Nephron (organoid): ENCODE data around the gene ZBTB44.

ENCODE experiments used
- H3K27ac Mint-ChIP-seq, 3 experiments: 2 replicates each; pipeline ENCODE4 v1.8.0; 2020; ENCODE audit warnings: mixed read lengths in 3 of 3, mild to moderate bottlenecking in 2 of 3, moderate library complexity in 1 of 3
- H3K27me3 Mint-ChIP-seq: 2 replicates; pipeline ENCODE4 v1.8.0; 2021; ENCODE audit warnings: low read depth, mild to moderate bottlenecking, moderate library complexity, mixed read lengths
- H3K36me3 Mint-ChIP-seq: 2 replicates; pipeline ENCODE4 v1.8.0; 2020; ENCODE audit warnings: low read depth, mixed read lengths
- H3K4me1 Mint-ChIP-seq: 2 replicates; pipeline ENCODE4 v1.8.0; 2020; ENCODE audit warnings: mixed read lengths
- H3K4me3 Mint-ChIP-seq, 3 experiments: 2 replicates each; pipeline ENCODE4 v1.8.0; 2020; ENCODE audit warnings: mild to moderate bottlenecking in 3 of 3, mixed read lengths in 3 of 3, moderate library complexity in 2 of 3
- H3K9me3 Mint-ChIP-seq: 2 replicates; pipeline ENCODE4 v1.8.0; 2020; ENCODE audit warnings: mixed read lengths
- CTCF ChIP-seq, 3 experiments: fragments of 200-600 bp; sonication (generic); IDR thresholded peaks; one replicate each; pipeline ENCODE4 v1.5.0; 2021; ENCODE audit warnings: antibody characterized with exemption in 3 of 3; ENCODE audit not compliant: unreplicated experiment in 3 of 3

ZBTB44 gene

GRCh38 chr11:130209128-130209932, 105.4 kb downstream of the ZBTB44 start:
- TF ChIP-seq CTCF (IDR thresholded peaks at IDR 0.05; ENCODE audit: unreplicated experiment in 3 of 3) = no peak
- peaks cover 3% of the 10 kb centered on the region for H3K4me1 Mint-ChIP-seq
- peaks cover 35% of the 10 kb centered on the region for H3K27me3 Mint-ChIP-seq
- no peaks in the 10 kb centered on the region for H3K9me3 Mint-ChIP-seq
- no peak overlapping the region for H3K27ac Mint-ChIP-seq
- H3K4me3 Mint-ChIP-seq = no peak overlapping the region
- H3K36me3 Mint-ChIP-seq = no peaks in the 10 kb centered on the region

- no peaks in the 10 kb centered on the region for H3K9me3 Mint-ChIP-seq
- TF ChIP-seq CTCF (IDR thresholded peaks at IDR 0.05; ENCODE audit: unreplicated experiment in 3 of 3) = no peak
- H3K4me3 Mint-ChIP-seq = no peak overlapping the region
- H3K4me1 Mint-ChIP-seq = no peaks in the 10 kb centered on the region
- H3K36me3 Mint-ChIP-seq = peaks cover under 1% of the 10 kb centered on the region
- peaks cover 26% of the 10 kb centered on the region for H3K27me3 Mint-ChIP-seq
- H3K27ac Mint-ChIP-seq = no peak overlapping the region
These were observed 106.2 kb downstream of the ZBTB44 start for GRCh38 chr11:130208241-130209127.

- TF ChIP-seq CTCF (IDR thresholded peaks at IDR 0.05; ENCODE audit: unreplicated experiment in 3 of 3) = no peak
- peaks cover 8% of the 10 kb centered on the region for H3K27me3 Mint-ChIP-seq
- no peaks in the 10 kb centered on the region for H3K4me1 Mint-ChIP-seq
- H3K27ac Mint-ChIP-seq = no peak overlapping the region
- no peak overlapping the region for H3K4me3 Mint-ChIP-seq
- H3K9me3 Mint-ChIP-seq = peaks cover 7% of the 10 kb centered on the region
- H3K36me3 Mint-ChIP-seq = peaks cover 10% of the 10 kb centered on the region
These were observed 108.6 kb downstream of the ZBTB44 start for GRCh38 chr11:130206141-130206540.

- Mint-ChIP-seq H3K9me3 (peaks cover 7% of the 10 kb centered on the region), H3K4me1 (no peaks in the 10 kb centered on the region), H3K27ac (no peak overlapping the region), H3K4me3 (no peak overlapping the region), H3K36me3 (peaks cover 14% of the 10 kb centered on the region), H3K27me3 (peaks cover 7% of the 10 kb centered on the region)
- TF ChIP-seq CTCF (IDR thresholded peaks at IDR 0.05; ENCODE audit: unreplicated experiment in 3 of 3) = no peak
These were observed 110.0 kb downstream of the ZBTB44 start for GRCh38 chr11:130204703-130205095.

- peaks cover 14% of the 10 kb centered on the region for H3K36me3 Mint-ChIP-seq
- H3K27me3 Mint-ChIP-seq = peaks cover 4% of the 10 kb centered on the region
- H3K27ac Mint-ChIP-seq = no peak overlapping the region
- TF ChIP-seq CTCF (IDR thresholded peaks at IDR 0.05; ENCODE audit: unreplicated experiment in 3 of 3) = no peak
- peaks cover 7% of the 10 kb centered on the region for H3K9me3 Mint-ChIP-seq
- H3K4me3 Mint-ChIP-seq = no peak overlapping the region
- no peaks in the 10 kb centered on the region for H3K4me1 Mint-ChIP-seq
These were observed 110.7 kb downstream of the ZBTB44 start for GRCh38 chr11:130203766-130204702.
